HepG2 (cell line): Measurements from ENCODE around the gene ARL16. TPM values are rescaled to one million over a fixed set of nuclear protein-coding genes. Genes with fewer than 3 reads are reported as not detected.

Experiments
- AKAP8 ChIP-seq: sonication (generic); formaldehyde crosslinking; IDR thresholded peaks from 2 replicates; pipeline ENCODE4 v1.5.1; 2020; ENCODE audit warnings: mild to moderate bottlenecking, missing genetic modification reagents
- ARID5B ChIP-seq: IDR thresholded peaks from 2 replicates; pipeline ENCODE4 v1.4.0; 2020; ENCODE audit warnings: mild to moderate bottlenecking, missing genetic modification reagents
- CHCHD3 ChIP-seq: sonication (generic); formaldehyde crosslinking; IDR thresholded peaks from 2 replicates; pipeline ENCODE4 v1.8.0; 2022; ENCODE audit warnings: mild to moderate bottlenecking, missing genetic modification reagents, moderate library complexity
- FOXK1 ChIP-seq: sonication (generic); formaldehyde crosslinking; IDR thresholded peaks from 2 replicates; pipeline ENCODE4 v1.4.0; 2020; ENCODE audit warnings: low read depth, missing genetic modification reagents, borderline replicate concordance
- JARID2 ChIP-seq: sonication (generic); formaldehyde crosslinking; IDR thresholded peaks from 2 replicates; pipeline ENCODE4 v1.8.1; 2023; ENCODE audit warnings: missing genetic modification reagents, inconsistent platforms; ENCODE audit not compliant: insufficient replicate concordance
- MBD4 ChIP-seq: IDR thresholded peaks from 2 replicates; pipeline ENCODE4 v1.6.1; 2012; ENCODE audit warnings: low read length, inconsistent platforms, borderline replicate concordance
- MED1 ChIP-seq: sonication (generic); formaldehyde crosslinking; IDR thresholded peaks from 2 replicates; pipeline ENCODE4 v1.4.0; 2020; ENCODE audit warnings: missing genetic modification reagents
- MED13 ChIP-seq: sonication (generic); formaldehyde crosslinking; IDR thresholded peaks from 2 replicates; pipeline ENCODE4 v1.5.0; 2020; ENCODE audit warnings: missing genetic modification reagents
- POLR2A ChIP-seq, 2 experiments: IDR thresholded peaks; 2 replicates each; pipeline ENCODE4 v1.6.1; 2011; ENCODE audit warnings: low read depth in 2 of 2, low read length in 2 of 2, mild to moderate bottlenecking in 1 of 2, moderate library complexity in 1 of 2; ENCODE audit not compliant: insufficient read depth in 1 of 2
- POLR2G ChIP-seq: fragments of 200-400 bp; formaldehyde crosslinking; IDR thresholded peaks from 2 replicates; pipeline ENCODE4 v1.6.1; 2018; ENCODE audit warnings: mild to moderate bottlenecking, low read depth, low read length, moderate library complexity
- SALL2 ChIP-seq: sonication (generic); formaldehyde crosslinking; IDR thresholded peaks from 2 replicates; pipeline ENCODE4 v1.8.1; 2023; ENCODE audit warnings: mild to moderate bottlenecking, missing genetic modification reagents, inconsistent platforms
- ZMYM3 ChIP-seq: sonication (generic); formaldehyde crosslinking; IDR thresholded peaks from 2 replicates; pipeline ENCODE4 v1.5.1; 2020; ENCODE audit warnings: mild to moderate bottlenecking, missing genetic modification reagents
- ZNF205 ChIP-seq: IDR thresholded peaks from 2 replicates; pipeline ENCODE4 v1.6.1; 2018; ENCODE audit warnings: missing biosample characterization, missing genetic modification reagents
- ZNF468 ChIP-seq: sonication (generic); formaldehyde crosslinking; IDR thresholded peaks from 2 replicates; pipeline ENCODE4 v1.8.0; 2022; ENCODE audit warnings: mild to moderate bottlenecking, moderate library complexity, missing genetic modification reagents
- ZNF510 ChIP-seq: sonication (generic); formaldehyde crosslinking; IDR thresholded peaks from 2 replicates; pipeline ENCODE4 v1.4.0; 2020; ENCODE audit warnings: low read depth, mild to moderate bottlenecking, missing genetic modification reagents
- ZNF570 ChIP-seq: sonication (generic); formaldehyde crosslinking; IDR thresholded peaks from 2 replicates; pipeline ENCODE4 v1.4.0; 2020; ENCODE audit warnings: mild to moderate bottlenecking, missing genetic modification reagents, borderline replicate concordance
- ZNF713 ChIP-seq: sonication (generic); formaldehyde crosslinking; IDR thresholded peaks from 2 replicates; pipeline ENCODE4 v1.4.0; 2020; ENCODE audit warnings: mild to moderate bottlenecking, missing genetic modification reagents
- ZNF724P ChIP-seq: sonication (generic); formaldehyde crosslinking; IDR thresholded peaks from 2 replicates; pipeline ENCODE4 v1.8.0; 2022; ENCODE audit warnings: missing genetic modification reagents, borderline replicate concordance
- ZNF777 ChIP-seq: sonication (generic); formaldehyde crosslinking; IDR thresholded peaks from 2 replicates; pipeline ENCODE4 v1.4.0; 2020; ENCODE audit warnings: missing genetic modification reagents
- ZSCAN25 ChIP-seq: sonication (generic); formaldehyde crosslinking; IDR thresholded peaks from 2 replicates; pipeline ENCODE4 v1.8.0; 2022; ENCODE audit warnings: mild to moderate bottlenecking, missing genetic modification reagents
- polyA plus RNA-seq, 8 experiments: library from polyadenylated mRNA; depleted of rRNA in 3 of 8; stranded (reverse) in 7 of 8; unstranded in 1 of 8; fragments of >200 nt; fragmentation: Illumina TruSeq in 4 of 8; extraction: Trizol in 4 of 8; gene quantifications; 2 replicates each; pipeline versions ENCODE4 v1.2.1 to v1.2.3, GENCODE V29; 2011 to 2016; ENCODE audit warnings: low read depth in 4 of 8, missing spikeins in 1 of 8, mixed read lengths in 1 of 8; ENCODE audit not compliant: insufficient read depth in 1 of 8
- total RNA-seq, 5 experiments: library from RNA; depleted of rRNA; stranded (reverse); fragments of >200 nt; fragmentation: Illumina TruSeq; extraction: Trizol; gene quantifications; 2 replicates each; pipeline ENCODE4 v1.2.3, GENCODE V29; 2016; ENCODE audit warnings: low read depth in 1 of 5
- TF ChIP-seq, protein P1 (sequence below): sonication (generic); formaldehyde crosslinking; IDR thresholded peaks from 2 replicates; pipeline ENCODE4 v1.5.0; 2020; ENCODE audit warnings: mild to moderate bottlenecking, missing genetic modification reagents

Gene ARL16
- total and polyA plus RNA-seq, 2 of the 13 experiments (the other 11 are each of a cell fraction or from before 2014, with no cell fraction given): 20.8 to 30.8 TPM

DNA sequence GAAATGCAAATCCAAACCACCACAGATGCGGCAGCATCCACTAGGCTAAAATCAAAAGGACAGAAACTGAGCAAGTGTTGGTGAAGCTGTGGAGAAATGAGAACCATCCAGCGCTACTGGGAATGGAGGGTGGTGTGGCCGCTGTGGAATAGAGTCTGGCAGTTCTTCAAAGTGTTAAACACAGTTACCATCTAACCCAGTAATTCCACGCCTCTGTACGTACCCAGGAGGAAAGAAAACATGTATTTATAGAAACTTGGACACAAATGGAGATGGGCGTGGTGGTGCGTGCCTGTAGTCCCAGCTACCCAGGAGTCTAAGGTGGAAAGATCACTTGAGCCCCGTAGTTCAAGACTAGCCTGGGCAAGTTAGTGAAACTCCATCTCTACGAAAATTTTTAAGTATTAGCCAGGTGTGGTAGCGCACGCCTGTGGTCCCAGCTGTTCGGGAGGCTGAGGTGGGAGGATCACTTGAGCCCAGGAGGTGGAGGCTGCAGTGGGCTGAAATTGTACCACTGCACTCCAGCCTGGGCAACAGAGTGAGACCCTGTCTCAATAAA is 40.1 kb upstream of the ARL16 start (continued):
- TF ChIP-seq ZNF570 (CRISPR knock-in tag) (0 out of 2 replicates have a peak, but pooled peaks have one; percentile 72), POLR2A (IDR thresholded peaks at IDR 0.05; ENCODE audit: insufficient read depth in 1 of 2, low read depth in 2 of 2, low read length in 2 of 2) (peak; percentile 3 to 25; a peak in 1 of 4 replicates), JARID2 (CRISPR knock-in tag) (no peak), AKAP8 (CRISPR knock-in tag) (peak; percentile 51; the same call in 1 of the 2 replicates), ZNF205 (CRISPR knock-in tag) (no peak), ZNF777 (peak; percentile 36; the same call in 1 of the 2 replicates), MED1 (CRISPR knock-in tag) (peak; percentile 14; the same call in 1 of the 2 replicates), MBD4 (0 out of 2 replicates have a peak, but pooled peaks have one; percentile 34), MED13 (CRISPR knock-in tag) (0 out of 2 replicates have a peak, but pooled peaks have one; percentile 34), POLR2G (peak; percentile 62), ZSCAN25 (CRISPR knock-in tag) (no peak), ZMYM3 (peak; percentile 68; the same call in 1 of the 2 replicates), ZNF713 (no peak), ZNF510 (CRISPR knock-in tag) (peak; percentile 42; the same call in 1 of the 2 replicates), ZNF468 (CRISPR knock-in tag) (no peak), SALL2 (CRISPR knock-in tag) (peak; percentile 45; the same call in 1 of the 2 replicates), ARID5B (CRISPR knock-in tag) (0 out of 2 replicates have a peak, but pooled peaks have one; percentile 6), FOXK1 (CRISPR knock-in tag) (no peak), CHCHD3 (CRISPR knock-in tag) (0 out of 2 replicates have a peak, but pooled peaks have one; percentile 58), ZNF724P (CRISPR knock-in tag) (peak; percentile 39; the same call in 1 of the 2 replicates)
- TF ChIP-seq, protein P1, sequence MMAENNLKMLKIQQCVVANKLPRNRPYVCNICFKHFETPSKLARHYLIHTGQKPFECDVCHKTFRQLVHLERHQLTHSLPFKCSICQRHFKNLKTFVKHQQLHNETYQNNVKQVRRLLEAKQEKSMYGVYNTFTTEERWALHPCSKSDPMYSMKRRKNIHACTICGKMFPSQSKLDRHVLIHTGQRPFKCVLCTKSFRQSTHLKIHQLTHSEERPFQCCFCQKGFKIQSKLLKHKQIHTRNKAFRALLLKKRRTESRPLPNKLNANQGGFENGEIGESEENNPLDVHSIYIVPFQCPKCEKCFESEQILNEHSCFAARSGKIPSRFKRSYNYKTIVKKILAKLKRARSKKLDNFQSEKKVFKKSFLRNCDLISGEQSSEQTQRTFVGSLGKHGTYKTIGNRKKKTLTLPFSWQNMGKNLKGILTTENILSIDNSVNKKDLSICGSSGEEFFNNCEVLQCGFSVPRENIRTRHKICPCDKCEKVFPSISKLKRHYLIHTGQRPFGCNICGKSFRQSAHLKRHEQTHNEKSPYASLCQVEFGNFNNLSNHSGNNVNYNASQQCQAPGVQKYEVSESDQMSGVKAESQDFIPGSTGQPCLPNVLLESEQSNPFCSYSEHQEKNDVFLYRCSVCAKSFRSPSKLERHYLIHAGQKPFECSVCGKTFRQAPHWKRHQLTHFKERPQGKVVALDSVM (CRISPR knock-in tag): peak; percentile 98
